Rectal smooth muscle tissue (tissue), 1 donor: ENCODE measurements around the gene PPP1R12C.
"Not testable (repeated sequence)": the region's sequence is repeated elsewhere in the genome, so short reads cannot be mapped to it uniquely, and the experiment has no call there.

Source experiments
- H3K27ac ChIP-seq: one replicate; pipeline ENCODE4 v1.7.0; 2013; ENCODE audit warnings: low read depth, low read length, inconsistent platforms
- H3K27me3 ChIP-seq: one replicate; pipeline ENCODE4 v1.7.0; 2013; ENCODE audit warnings: low read length; ENCODE audit not compliant: control insufficient read depth, insufficient read depth
- H3K36me3 ChIP-seq: one replicate; pipeline ENCODE4 v1.7.0; 2013; ENCODE audit warnings: low read length; ENCODE audit not compliant: control insufficient read depth, insufficient read depth
- H3K4me1 ChIP-seq: one replicate; pipeline ENCODE4 v1.7.0; 2013; ENCODE audit warnings: low read length; ENCODE audit not compliant: control insufficient read depth, insufficient read depth
- H3K4me3 ChIP-seq: one replicate; pipeline ENCODE4 v1.7.0; 2013; ENCODE audit warnings: low read length
- H3K9ac ChIP-seq: one replicate; pipeline ENCODE4 v1.7.0; 2013; ENCODE audit warnings: low read length

Gene PPP1R12C

GRCh38 chr19:55156202-55157063 is 39.0 kb upstream of the PPP1R12C start:
- Histone ChIP-seq H3K4me3 (peak overlapping the region; percentile 41), H3K4me1 (no peaks in the 10 kb centered on the region), H3K36me3 (no peaks in the 10 kb centered on the region), H3K27ac (no peak overlapping the region), H3K27me3 (peaks cover 11% of the 10 kb centered on the region), H3K9ac (no peak overlapping the region)

GRCh38 chr19:55155784-55156183 is 38.3 kb upstream of the PPP1R12C start:
- not testable (repeated sequence) for H3K4me1 ChIP-seq, H3K9ac ChIP-seq, H3K36me3 ChIP-seq, H3K27ac ChIP-seq
- H3K27me3 ChIP-seq, result peaks cover 11% of the 10 kb centered on the region
- peak overlapping the region; percentile 41 for H3K4me3 ChIP-seq

DNA sequence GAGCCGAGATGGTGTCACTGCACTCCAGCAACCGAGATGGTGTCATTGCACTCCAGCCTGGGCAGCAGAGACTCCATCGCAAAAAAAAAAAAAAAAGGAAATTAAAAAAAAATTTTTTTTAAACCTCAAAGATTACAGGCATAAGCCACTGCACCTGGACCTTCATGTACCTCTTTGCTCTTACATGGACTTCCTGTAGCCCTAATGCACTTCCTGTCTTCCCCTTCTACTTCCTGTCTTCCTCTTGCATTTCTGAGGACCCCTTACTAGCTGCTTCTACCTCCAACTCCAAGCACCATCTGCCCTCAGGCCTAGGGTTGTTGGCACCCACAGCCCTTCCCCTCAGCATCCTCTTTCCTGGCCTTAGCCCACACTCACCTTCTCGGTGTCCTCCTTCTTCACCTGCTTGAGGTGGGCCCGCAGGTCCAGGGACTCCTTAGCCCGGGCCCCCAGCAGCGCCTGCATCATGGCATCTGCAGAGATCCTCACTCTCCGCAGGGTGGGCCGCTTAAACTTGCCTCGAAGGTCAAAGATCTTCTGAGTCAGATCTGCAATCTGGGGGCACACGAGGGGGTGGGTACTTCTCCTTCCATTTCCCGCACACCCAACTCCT is 36.3 kb upstream of the PPP1R12C start:
- peaks cover 11% of the 10 kb centered on the region for H3K27me3 ChIP-seq
- H3K4me3 ChIP-seq, result no peak overlapping the region
- H3K9ac ChIP-seq, result no peak overlapping the region
- no peaks in the 10 kb centered on the region for H3K36me3 ChIP-seq
- no peak overlapping the region for H3K27ac ChIP-seq
- no peaks in the 10 kb centered on the region for H3K4me1 ChIP-seq

DNA sequence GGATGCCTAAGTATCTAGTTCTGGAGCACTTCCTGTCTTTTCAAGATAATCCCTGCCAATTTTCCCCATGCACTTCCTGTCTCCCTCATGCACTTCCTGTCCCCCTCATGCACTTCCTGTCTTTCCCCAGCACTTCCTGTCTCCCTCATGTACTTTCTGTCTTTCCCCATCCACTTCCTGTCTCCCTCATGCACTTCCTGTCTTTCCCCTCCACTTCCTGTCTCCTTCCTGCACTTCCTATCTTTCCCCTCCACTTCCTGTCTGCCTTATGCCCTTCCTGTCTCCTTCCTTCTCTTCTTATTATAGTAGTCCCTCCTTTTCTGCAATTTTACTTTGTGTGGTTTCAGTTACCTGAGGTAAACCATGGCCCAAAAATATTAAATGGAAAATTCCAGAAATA is 34.6 kb upstream of the PPP1R12C start:
- no peak overlapping the region for H3K9ac ChIP-seq
- H3K27me3 ChIP-seq, result peaks cover 16% of the 10 kb centered on the region
- H3K27ac ChIP-seq, result no peak overlapping the region
- H3K4me1 ChIP-seq, result no peaks in the 10 kb centered on the region
- no peak overlapping the region for H3K4me3 ChIP-seq
- H3K36me3 ChIP-seq, result no peaks in the 10 kb centered on the region

DNA sequence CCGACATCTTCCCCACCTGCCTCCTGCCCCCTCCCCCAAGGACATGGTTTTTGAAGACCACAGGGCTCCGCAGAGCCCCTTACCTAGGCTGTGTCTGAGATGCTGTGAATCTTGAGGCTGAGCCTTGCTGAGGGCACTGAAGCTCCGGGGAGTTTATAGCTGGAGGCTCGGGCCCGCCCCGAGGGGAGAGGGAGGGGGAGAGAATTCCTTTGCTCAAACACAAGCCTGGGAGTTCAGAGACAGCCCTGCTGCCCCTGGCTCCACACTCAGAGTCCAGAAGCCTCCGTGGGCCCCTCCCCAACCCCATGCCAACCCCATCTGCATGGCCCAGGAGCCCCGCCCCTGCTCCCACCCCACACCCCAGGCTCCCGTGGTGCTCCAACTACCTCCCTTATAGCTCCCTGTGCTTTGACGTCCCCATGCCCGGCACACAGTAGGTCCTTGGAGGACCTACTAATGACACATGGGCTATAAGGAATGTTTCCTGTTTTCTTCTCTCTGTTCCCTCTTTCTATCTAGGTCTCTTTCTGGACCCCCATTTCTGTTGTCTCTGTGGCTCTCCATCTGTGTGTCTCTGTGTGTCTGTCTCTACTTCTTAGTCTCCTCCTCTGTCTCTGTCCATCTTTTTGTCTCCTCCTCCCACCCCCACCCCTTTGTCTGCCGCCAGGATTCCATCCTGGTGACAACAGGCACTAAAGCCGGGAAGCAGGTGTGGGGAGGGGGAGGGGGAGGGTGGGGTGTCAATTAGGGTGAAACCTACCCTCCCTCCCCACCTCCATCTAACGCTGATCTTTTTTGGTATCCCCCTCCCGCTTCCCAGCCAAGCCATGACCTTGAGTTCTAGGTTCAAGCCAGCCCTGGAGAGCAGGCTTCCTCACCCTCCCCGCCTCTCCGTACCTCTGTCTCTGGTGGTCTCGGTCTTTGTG is 31.9 kb upstream of the PPP1R12C start, which contains the start of gene TNNT1:
TSS of gene TNNT1 (minus strand) at position 129 of the 926 bp plus-strand sequence. CDS start 2,049 bp downstream, outside the sequence.
- Histone ChIP-seq H3K4me3 (no peak within 1 kb of the TSS), H3K27ac (no peak within 1 kb of the TSS), H3K27me3 (peaks cover 24% of the 10 kb centered on the region)

GRCh38 chr19:55147545-55148251 is 30.3 kb upstream of the PPP1R12C start:
- H3K36me3 ChIP-seq, result no peaks in the 10 kb centered on the region
- peaks cover 30% of the 10 kb centered on the region for H3K27me3 ChIP-seq
- H3K4me3 ChIP-seq, result no peak overlapping the region
- H3K4me1 ChIP-seq, result no peaks in the 10 kb centered on the region
- no peak overlapping the region for H3K9ac ChIP-seq
- H3K27ac ChIP-seq, result no peak overlapping the region

More for the DNA sequence above, 31.9 kb upstream of the PPP1R12C start, which contains the start of gene TNNT1:
- Histone ChIP-seq H3K4me1 (no peaks in the 10 kb centered on the region), H3K9ac (no peak within 1 kb of the TSS), H3K36me3 (no peaks in the 10 kb centered on the region)

GRCh38 chr19:55146705-55147273 is 29.4 kb upstream of the PPP1R12C start:
- no peak overlapping the region for H3K4me3 ChIP-seq
- no peaks in the 10 kb centered on the region for H3K36me3 ChIP-seq
- no peak overlapping the region for H3K27ac ChIP-seq
- peaks cover 32% of the 10 kb centered on the region for H3K27me3 ChIP-seq
- H3K9ac ChIP-seq, result no peak overlapping the region
- H3K4me1 ChIP-seq, result no peaks in the 10 kb centered on the region

GRCh38 chr19:55146078-55146704 is 28.8 kb upstream of the PPP1R12C start:
- H3K4me1 ChIP-seq, result no peaks in the 10 kb centered on the region
- no peak overlapping the region for H3K27ac ChIP-seq
- H3K4me3 ChIP-seq, result no peak overlapping the region
- no peaks in the 10 kb centered on the region for H3K36me3 ChIP-seq
- no peak overlapping the region for H3K9ac ChIP-seq
- peaks cover 35% of the 10 kb centered on the region for H3K27me3 ChIP-seq

DNA sequence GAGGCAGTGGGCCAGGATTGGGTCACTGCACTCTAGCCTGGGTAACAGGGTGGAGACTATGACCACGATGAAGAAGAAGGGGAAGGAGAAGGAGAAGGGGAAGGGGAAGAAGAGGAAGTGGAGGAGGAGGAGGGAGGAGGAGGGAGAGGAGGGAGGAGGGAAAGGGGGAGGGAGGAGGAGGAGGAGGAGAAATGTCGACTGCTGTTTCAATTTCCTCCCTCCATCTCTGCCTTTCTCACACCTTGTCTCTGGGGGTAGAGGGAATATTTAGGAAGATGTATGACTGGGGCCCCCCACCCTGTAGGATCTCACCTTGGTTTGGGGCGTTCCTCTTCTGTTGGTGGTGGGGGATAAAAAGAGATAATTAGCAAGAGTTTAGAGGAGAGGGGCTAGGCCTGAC is 27.8 kb upstream of the PPP1R12C start:
- no peak overlapping the region for H3K9ac ChIP-seq

DNA sequence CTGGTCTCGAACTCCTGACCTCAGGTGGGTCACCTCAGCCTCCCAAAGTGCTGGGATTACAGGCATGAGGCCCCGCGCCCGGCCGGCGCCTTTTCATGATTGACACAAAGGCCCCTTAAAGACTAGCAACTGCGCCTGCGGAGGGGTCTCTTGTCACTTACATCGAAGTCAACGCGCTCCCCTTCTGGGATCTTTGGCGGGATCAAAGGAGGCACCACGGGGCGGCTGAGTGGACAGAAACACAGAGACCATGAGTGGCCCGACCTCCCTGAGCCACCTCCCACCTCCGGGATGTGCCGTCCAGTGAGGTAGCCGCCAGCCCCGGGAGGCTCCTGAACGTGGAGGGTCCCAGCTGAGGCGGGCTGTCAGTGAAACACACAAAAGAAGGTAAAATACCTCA is 24.3 kb upstream of the PPP1R12C start:
- H3K4me1 ChIP-seq, result no peaks in the 10 kb centered on the region
- no peak overlapping the region for H3K27ac ChIP-seq
- H3K36me3 ChIP-seq, result no peaks in the 10 kb centered on the region
- H3K9ac ChIP-seq, result no peak overlapping the region
- H3K27me3 ChIP-seq, result peaks cover 27% of the 10 kb centered on the region
- H3K4me3 ChIP-seq, result no peak overlapping the region

More for the DNA sequence above, 27.8 kb upstream of the PPP1R12C start:
- Histone ChIP-seq H3K27ac (no peak overlapping the region), H3K36me3 (no peaks in the 10 kb centered on the region), H3K4me3 (no peak overlapping the region), H3K4me1 (no peaks in the 10 kb centered on the region), H3K27me3 (peaks cover 40% of the 10 kb centered on the region)

- Histone ChIP-seq H3K9ac (no peak overlapping the region), H3K27ac (no peak overlapping the region), H3K36me3 (no peaks in the 10 kb centered on the region), H3K4me3 (no peak overlapping the region), H3K27me3 (peaks cover 21% of the 10 kb centered on the region), H3K4me1 (no peaks in the 10 kb centered on the region)
Measured at GRCh38 chr19:55137915-55138314, 20.5 kb upstream of the PPP1R12C start.
